Activated CD4-positive, alpha-beta T cell treated with anti-CD3 and anti-CD28 coated beads for 36 hours (primary cell): ENCODE results near the gene PRKAG3. TPM values are rescaled to one million over a fixed set of nuclear protein-coding genes. Genes with fewer than 3 reads are reported as not detected.

Source experiments
- ATAC-seq: fragments of 200-7000 bp; cut with Tn5 transposase; one replicate; pipeline ENCODE4 v1.10.0; 2021; ENCODE audit warnings: mild to moderate bottlenecking, moderate library complexity
- CTCF ChIA-PET: fragments of 350-600 bp; sonication (Branson Sonifier 250); formaldehyde crosslinking; loops from one replicate; lab custom pipeline; 2021; ENCODE audit warnings: antibody characterized with exemption; lab: Charles Lee
- POLR2A ChIA-PET: fragments of 350-600 bp; sonication (Branson Sonifier 250); formaldehyde crosslinking; loops from one replicate; lab custom pipeline; 2021; ENCODE audit warnings: antibody characterized with exemption, inconsistent platforms; lab: Charles Lee
- DNase-seq: peaks from one replicate; pipeline ENCODE4 v3.0.0-alpha.2; 2020
- H3K27ac Mint-ChIP-seq: one replicate; pipeline ENCODE4 v1.8.0; 2021; ENCODE audit warnings: mixed read lengths
- H3K27me3 Mint-ChIP-seq: one replicate; pipeline ENCODE4 v1.8.0; 2021; ENCODE audit warnings: mixed read lengths
- H3K36me3 Mint-ChIP-seq: one replicate; pipeline ENCODE4 v1.8.0; 2021; ENCODE audit warnings: low read depth, mixed read lengths
- H3K4me1 Mint-ChIP-seq: one replicate; pipeline ENCODE4 v1.8.0; 2021; ENCODE audit warnings: mixed read lengths
- H3K4me3 Mint-ChIP-seq: one replicate; pipeline ENCODE4 v1.8.0; 2021; ENCODE audit warnings: mild to moderate bottlenecking, moderate library complexity, mixed read lengths
- H3K9me3 Mint-ChIP-seq: one replicate; pipeline ENCODE4 v1.8.0; 2021; ENCODE audit warnings: low read depth, mixed read lengths
- intact Hi-C, 2 experiments: fragments of 100-400 bp; cut with DNase I in 1 of 2; cut with micrococcal nuclease in 1 of 2; formaldehyde crosslinking; loops; one replicate each; pipeline versions ENCODE4 v1.14.2 to v1.15.1; 2022 to 2024; cut with DNase I, micrococcal nuclease
- total RNA-seq, 2 experiments: library from RNA; stranded (reverse); gene quantifications; one replicate each; pipeline ENCODE4 v1.2.3, GENCODE V29; 2021

Gene PRKAG3
- total RNA-seq, 2 experiments from 2014 or later = not detected

DNA sequence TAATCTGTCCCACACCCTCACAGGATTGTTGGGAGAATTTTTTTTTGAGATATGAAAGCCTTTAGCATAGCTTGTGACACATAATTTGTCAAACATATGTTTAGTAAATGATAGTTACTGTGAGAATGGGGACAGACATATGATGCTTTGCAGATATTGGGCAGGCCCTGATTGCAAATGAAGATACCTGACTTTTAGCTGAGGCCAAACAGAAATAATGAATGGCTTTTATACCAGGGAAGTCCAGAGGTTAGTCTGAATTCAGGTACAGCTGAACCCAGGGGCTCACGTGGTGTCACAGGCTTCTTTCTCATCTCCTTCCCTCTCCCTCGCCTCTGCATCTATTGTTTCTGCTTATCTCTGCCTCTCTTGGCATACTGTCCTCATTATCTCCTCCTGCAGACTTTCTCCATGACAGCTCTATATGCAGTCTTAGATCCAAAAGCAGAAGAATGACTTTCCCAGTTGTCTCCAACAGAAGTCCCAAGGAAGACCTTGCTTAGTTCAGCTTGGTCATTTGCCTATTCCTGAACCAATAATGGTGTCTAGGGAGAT is 44.2 kb upstream of the PRKAG3 start:
- H3K36me3 Mint-ChIP-seq = no peaks in the 10 kb centered on the region
- peaks cover 38% of the 10 kb centered on the region for H3K4me1 Mint-ChIP-seq
- H3K4me3 Mint-ChIP-seq = no peak overlapping the region
- intact Hi-C loops = loop anchor here (1.0 to 2.0 kb wide), 3 partner anchors 23 to 105 kb away; no protein-coding TSS in a partner anchor
- H3K27me3 Mint-ChIP-seq = peaks cover 36% of the 10 kb centered on the region
- CTCF ChIA-PET = interaction anchor here (0.5 to 18.2 kb wide), 27 partner anchors 9 to 659 kb away, joined by 3 to 620 read pairs (median 6); partner anchors contain the start of genes ARPC2, BCS1L, CDK5R2 and TTLL4
- POLR2A ChIA-PET = interaction anchor here (2.2 kb wide), 1 partner anchor 22 kb away, joined by 15 read pairs; no protein-coding TSS in a partner anchor
- ATAC-seq (no peak), DNase-seq (no peak)
- no peak overlapping the region for H3K27ac Mint-ChIP-seq
- no peaks in the 10 kb centered on the region for H3K9me3 Mint-ChIP-seq

- Mint-ChIP-seq H3K36me3 (no peaks in the 10 kb centered on the region), H3K27me3 (peaks cover 47% of the 10 kb centered on the region), H3K4me3 (no peak overlapping the region), H3K4me1 (peaks cover 25% of the 10 kb centered on the region), H3K9me3 (no peaks in the 10 kb centered on the region), H3K27ac (no peak overlapping the region)
- intact Hi-C loops = loop anchor here (5.0 kb wide), 3 partner anchors 84 to 124 kb away; partner anchors contain the start of gene CDK5R2 (in 1 of the 2)
- ATAC-seq (peak; percentile 14), DNase-seq (no peak)
- ChIA-PET POLR2A (interaction anchor here (0.5 to 1.9 kb wide), 2 partner anchors 23 to 248 kb away, joined by 3 to 4 read pairs; no protein-coding TSS in a partner anchor), CTCF (interaction anchor here (0.6 to 18.2 kb wide), 9 partner anchors 10 to 94 kb away, joined by 3 to 620 read pairs (median 24); no protein-coding TSS in a partner anchor)
These were observed 42.0 kb upstream of the PRKAG3 start for GRCh38 chr2:218873359-218874194.

DNA sequence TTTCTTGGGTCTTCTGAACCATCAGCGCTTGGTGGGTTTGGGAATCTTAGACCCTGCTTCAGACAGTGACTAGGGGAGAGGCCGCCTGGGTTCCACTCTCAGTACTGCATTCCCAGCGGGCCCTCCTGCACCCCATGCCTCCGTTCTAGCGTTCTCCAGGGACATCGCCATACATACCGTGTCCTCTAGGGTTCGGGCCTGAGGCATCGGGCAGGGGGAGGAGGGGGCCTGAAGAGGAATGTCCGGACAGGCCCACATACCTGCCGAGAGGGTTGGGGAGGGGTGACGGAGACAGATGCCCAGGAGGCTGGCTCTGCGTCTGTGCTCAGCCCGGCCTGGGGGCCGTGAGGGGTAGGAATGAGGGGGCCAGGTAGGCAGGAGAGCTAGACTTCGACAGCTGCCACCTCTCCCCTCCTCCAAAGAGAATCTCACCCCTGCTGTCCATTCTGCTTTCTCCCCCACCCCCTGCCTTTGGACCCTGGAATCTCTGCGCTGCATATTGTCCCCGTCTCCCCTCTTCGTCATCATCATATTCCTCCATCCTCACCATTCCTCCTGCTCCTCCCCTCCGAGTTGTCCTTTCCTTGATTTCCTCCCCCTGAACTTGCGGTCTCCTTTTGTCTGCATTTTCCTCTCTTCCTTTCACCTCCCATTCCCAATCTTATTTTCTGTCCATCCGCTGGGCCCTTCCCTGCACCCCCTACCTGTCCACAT is 41.2 kb upstream of the PRKAG3 start:
- DNase-seq (no peak), ATAC-seq (no peak)
- intact Hi-C loops = loop anchor here (5.0 kb wide), 3 partner anchors 84 to 124 kb away; partner anchors contain the start of gene CDK5R2 (in 1 of the 2)
- ChIA-PET POLR2A (no interaction called here), CTCF (interaction anchor here (0.6 to 18.2 kb wide), 6 partner anchors 9 to 93 kb away, joined by 3 to 620 read pairs (median 8); no protein-coding TSS in a partner anchor)
- Mint-ChIP-seq H3K4me3 (no peak overlapping the region), H3K4me1 (peaks cover 23% of the 10 kb centered on the region), H3K27me3 (peaks cover 53% of the 10 kb centered on the region), H3K27ac (no peak overlapping the region), H3K36me3 (no peaks in the 10 kb centered on the region), H3K9me3 (no peaks in the 10 kb centered on the region)

GRCh38 chr2:218871345-218872302 is 40.0 kb upstream of the PRKAG3 start:
- Mint-ChIP-seq H3K4me3 (peak overlapping the region; percentile 58), H3K36me3 (no peaks in the 10 kb centered on the region), H3K27ac (no peak overlapping the region), H3K27me3 (peaks cover 56% of the 10 kb centered on the region), H3K9me3 (no peaks in the 10 kb centered on the region), H3K4me1 (peaks cover 17% of the 10 kb centered on the region)
- intact Hi-C loops = loop anchor here (5.0 kb wide), 3 partner anchors 86 to 126 kb away; partner anchors contain the start of gene CDK5R2 (in 1 of the 2)
- CTCF ChIA-PET = interaction anchor here (0.6 to 18.2 kb wide), 7 partner anchors 16 to 210 kb away, joined by 3 to 620 read pairs (median 4); partner anchors contain the start of gene TTLL4
- peak; percentile 49 for DNase-seq
- POLR2A ChIA-PET = no interaction called here
- ATAC-seq = peak; percentile 62

DNA sequence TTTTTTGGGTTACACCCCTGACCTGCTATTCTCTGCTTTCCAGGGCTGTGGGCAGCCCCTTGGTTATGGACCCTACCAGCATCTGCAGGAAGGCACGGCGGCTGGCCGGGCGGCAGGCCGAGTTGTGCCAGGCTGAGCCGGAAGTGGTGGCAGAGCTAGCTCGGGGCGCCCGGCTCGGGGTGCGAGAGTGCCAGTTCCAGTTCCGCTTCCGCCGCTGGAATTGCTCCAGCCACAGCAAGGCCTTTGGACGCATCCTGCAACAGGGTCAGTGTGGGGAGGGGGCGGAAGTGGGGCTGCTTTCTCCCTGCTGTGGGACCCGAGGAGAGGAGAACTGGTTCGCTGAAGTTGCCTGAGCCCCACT is 39.4 kb upstream of the PRKAG3 start:
- DNase-seq (no peak), ATAC-seq (no peak)
- Mint-ChIP-seq H3K36me3 (no peaks in the 10 kb centered on the region), H3K27me3 (peaks cover 53% of the 10 kb centered on the region), H3K4me1 (peaks cover 17% of the 10 kb centered on the region), H3K4me3 (peak overlapping the region; percentile 44), H3K27ac (no peak overlapping the region), H3K9me3 (no peaks in the 10 kb centered on the region)
- ChIA-PET POLR2A (no interaction called here), CTCF (interaction anchor here (0.6 to 18.2 kb wide), 5 partner anchors 8 to 210 kb away, joined by 3 to 620 read pairs (median 3); partner anchors contain the start of gene TTLL4)
- intact Hi-C loops = loop anchor here (5.0 kb wide), 3 partner anchors 86 to 126 kb away; partner anchors contain the start of gene CDK5R2 (in 1 of the 2)

DNA sequence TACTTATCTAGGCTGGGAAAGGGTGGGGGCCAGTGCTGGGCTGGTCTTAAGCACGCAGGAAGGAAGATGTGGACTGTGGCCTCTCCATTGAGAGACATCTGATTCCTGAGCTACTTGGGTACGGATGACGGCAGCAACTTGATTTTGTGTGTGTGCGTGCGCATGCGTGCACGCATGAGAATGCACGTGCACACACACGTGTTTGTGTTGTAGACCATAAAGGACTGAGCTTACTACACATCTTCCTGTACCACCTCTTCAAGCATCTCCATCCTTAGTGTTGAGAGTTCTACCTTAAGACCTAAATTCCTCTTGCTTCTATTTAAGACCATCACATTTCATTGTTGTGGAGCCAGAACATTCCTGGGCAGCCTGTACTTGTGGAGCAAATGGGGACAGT is 37.5 kb upstream of the PRKAG3 start:
- CTCF ChIA-PET = interaction anchor here (0.6 to 18.2 kb wide), 8 partner anchors 8 to 485 kb away, joined by 3 to 620 read pairs (median 3); no protein-coding TSS in a partner anchor
- no peak overlapping the region for H3K27ac Mint-ChIP-seq
- H3K9me3 Mint-ChIP-seq = no peaks in the 10 kb centered on the region
- DNase-seq (no peak), ATAC-seq (no peak)
- no peaks in the 10 kb centered on the region for H3K36me3 Mint-ChIP-seq
- intact Hi-C loops = no loop called here
- no peak overlapping the region for H3K4me3 Mint-ChIP-seq
- POLR2A ChIA-PET = interaction anchor here (0.7 kb wide), 1 partner anchor 285 kb away, joined by 3 read pairs; no protein-coding TSS in a partner anchor
- H3K4me1 Mint-ChIP-seq = peaks cover 17% of the 10 kb centered on the region
- H3K27me3 Mint-ChIP-seq = peaks cover 38% of the 10 kb centered on the region

- intact Hi-C loops = no loop called here
- ATAC-seq (no peak), DNase-seq (no peak)
- peaks cover 13% of the 10 kb centered on the region for H3K4me1 Mint-ChIP-seq
- H3K27ac Mint-ChIP-seq = no peak overlapping the region
- ChIA-PET POLR2A (interaction anchor here (0.7 kb wide), 1 partner anchor 12 kb away, joined by 3 read pairs; no protein-coding TSS in a partner anchor), CTCF (interaction anchor here (1.1 to 18.2 kb wide), 3 partner anchors 9 to 27 kb away, joined by 3 to 620 read pairs (median 6); no protein-coding TSS in a partner anchor)
- H3K4me3 Mint-ChIP-seq = no peak overlapping the region
- no peaks in the 10 kb centered on the region for H3K36me3 Mint-ChIP-seq
- H3K27me3 Mint-ChIP-seq = peaks cover 42% of the 10 kb centered on the region
- H3K9me3 Mint-ChIP-seq = no peaks in the 10 kb centered on the region
These were observed 36.3 kb upstream of the PRKAG3 start for GRCh38 chr2:218867900-218868299.

GRCh38 chr2:218865999-218866398 is 34.4 kb upstream of the PRKAG3 start:
- POLR2A ChIA-PET = no interaction called here
- intact Hi-C loops = no loop called here
- Mint-ChIP-seq H3K27me3 (peaks cover 41% of the 10 kb centered on the region), H3K27ac (no peak overlapping the region), H3K4me3 (no peak overlapping the region), H3K4me1 (peaks cover 4% of the 10 kb centered on the region), H3K36me3 (no peaks in the 10 kb centered on the region), H3K9me3 (no peaks in the 10 kb centered on the region)
- CTCF ChIA-PET = interaction anchor here (1.0 kb wide), 2 partner anchors 9 to 34 kb away, joined by 4 read pairs; no protein-coding TSS in a partner anchor
- no peak for ATAC-seq
- DNase-seq = no peak

- H3K4me3 Mint-ChIP-seq = no peak overlapping the region
- ChIA-PET POLR2A (no interaction called here), CTCF (no interaction called here)
- no peak for ATAC-seq
- peaks cover 42% of the 10 kb centered on the region for H3K27me3 Mint-ChIP-seq
- H3K27ac Mint-ChIP-seq = no peak overlapping the region
- H3K36me3 Mint-ChIP-seq = no peaks in the 10 kb centered on the region
- no peak for DNase-seq
- H3K4me1 Mint-ChIP-seq = peaks cover 8% of the 10 kb centered on the region
- intact Hi-C loops = no loop called here
- H3K9me3 Mint-ChIP-seq = no peaks in the 10 kb centered on the region
These were observed 33.8 kb upstream of the PRKAG3 start for GRCh38 chr2:218865396-218865795.
